Stimulated activated CD4-positive, alpha-beta T cell treated with anti-CD3 and anti-CD28 coated beads, Interleukin-4, amount 100 ng/mL, for 1 hour (primary cell): ENCODE measurements around the gene PXDN.
"Not testable (repeated sequence)": the region's sequence is repeated elsewhere in the genome, so short reads cannot be mapped to it uniquely, and the experiment has no call there.

Experiments used
- DNase-seq: peaks from one replicate; pipeline ENCODE4 v3.0.0-alpha.2; 2020

The PXDN gene

DNA sequence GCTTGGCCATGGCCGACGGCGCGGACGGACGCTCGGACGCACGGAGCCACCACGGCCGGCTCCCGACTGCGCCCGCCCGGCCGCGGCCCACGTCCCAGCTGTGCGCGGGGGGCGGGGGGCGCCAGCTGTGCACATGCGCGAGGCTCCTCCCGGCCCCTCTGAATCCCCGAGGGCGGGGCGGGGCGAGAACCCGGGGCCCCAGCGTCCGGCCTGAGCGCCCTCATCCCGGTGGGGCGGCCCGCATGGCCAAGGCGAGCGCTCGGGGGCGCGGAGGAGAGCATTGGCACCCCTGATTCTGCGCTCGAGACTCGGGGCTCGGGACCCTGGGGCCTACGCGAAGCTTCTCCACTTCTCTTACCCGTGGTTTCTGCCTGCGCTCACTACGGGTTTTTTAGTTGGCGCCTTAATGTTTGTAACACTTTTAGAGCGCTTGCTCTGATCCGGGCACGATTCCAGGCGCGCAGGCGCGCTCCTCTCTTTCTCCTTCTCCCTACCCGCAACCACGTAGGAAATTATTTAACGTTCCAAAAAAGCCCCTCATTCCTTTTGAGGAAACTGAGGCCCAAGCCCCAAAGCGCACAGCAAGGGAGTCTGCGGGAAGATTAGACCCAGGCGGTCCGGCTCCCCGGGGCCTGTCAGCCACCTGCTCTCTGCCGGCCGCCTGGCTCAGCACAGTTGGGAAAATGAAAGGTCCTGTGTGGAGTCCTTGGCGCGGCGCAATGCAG is at the start of gene PXDN:
TSS of gene PXDN (minus strand) at position 70 of the 725 bp plus-strand sequence. CDS start at position 10, 60 bp downstream.
- no peak for DNase-seq

DNA sequence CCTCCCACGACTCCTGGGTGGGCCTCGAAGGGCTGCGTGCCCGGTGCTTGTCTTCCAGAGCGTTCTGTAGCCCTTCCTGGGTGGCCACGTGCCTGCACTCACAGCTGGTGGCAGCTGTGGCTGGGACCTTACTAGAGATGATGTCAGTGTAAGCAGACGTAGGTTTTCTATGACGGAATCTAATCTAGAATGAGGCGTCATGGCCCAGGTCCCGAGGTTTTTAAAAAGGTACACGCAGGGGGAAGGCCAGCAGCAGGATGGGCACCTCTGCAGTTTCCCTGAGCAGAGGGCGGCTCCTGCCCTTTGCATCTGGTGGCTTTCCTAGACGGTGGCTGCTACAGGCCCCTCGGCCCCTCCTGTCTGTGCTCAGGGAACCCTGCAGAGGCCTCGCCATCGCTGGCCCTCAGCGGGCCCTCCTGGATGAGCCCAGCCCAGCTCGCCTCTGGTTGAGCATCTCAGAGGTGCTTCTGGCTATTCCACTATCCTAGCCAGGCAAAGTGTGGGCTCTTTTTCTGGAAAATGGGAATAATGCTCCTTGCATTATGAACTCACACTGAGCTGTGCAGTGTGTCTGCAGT is 49.6 kb upstream of the PXDN start:
- no peak for DNase-seq

GRCh38 chr2:1793001-1793867 is 48.9 kb upstream of the PXDN start:
- DNase-seq, result no peak

- DNase-seq, result no peak
These were observed 47.5 kb upstream of the PXDN start for GRCh38 chr2:1791685-1792435.

DNA sequence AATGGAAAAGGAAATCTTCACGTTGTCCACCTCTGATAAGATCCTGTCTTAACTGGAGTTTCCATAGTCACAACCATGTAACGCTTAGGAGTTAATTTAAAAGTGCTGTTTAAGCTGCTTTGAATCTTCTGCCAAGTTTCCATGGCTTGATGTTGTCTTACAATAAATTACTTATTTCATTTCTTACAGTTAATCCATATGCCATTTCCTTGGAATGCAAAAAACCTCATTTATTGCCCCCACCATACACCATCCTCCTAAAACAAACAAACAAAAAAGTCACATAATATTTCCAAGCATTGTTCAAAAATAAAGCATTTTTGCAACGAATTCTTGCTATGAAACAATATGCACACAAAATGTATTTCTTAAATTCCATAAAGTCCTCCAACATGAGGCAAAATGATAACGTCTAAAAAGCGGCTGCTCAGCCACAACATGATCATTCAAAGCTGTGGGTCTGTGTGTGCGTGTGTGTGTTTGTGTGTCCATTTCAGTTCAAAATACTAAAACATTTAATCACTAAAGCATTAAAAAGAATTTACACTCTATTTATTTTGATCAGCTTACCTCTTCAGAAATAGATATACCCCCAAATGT is 46.8 kb upstream of the PXDN start:
- DNase-seq, result no peak

- no peak for DNase-seq
These were observed 46.2 kb upstream of the PXDN start for GRCh38 chr2:1790473-1790872.

DNA sequence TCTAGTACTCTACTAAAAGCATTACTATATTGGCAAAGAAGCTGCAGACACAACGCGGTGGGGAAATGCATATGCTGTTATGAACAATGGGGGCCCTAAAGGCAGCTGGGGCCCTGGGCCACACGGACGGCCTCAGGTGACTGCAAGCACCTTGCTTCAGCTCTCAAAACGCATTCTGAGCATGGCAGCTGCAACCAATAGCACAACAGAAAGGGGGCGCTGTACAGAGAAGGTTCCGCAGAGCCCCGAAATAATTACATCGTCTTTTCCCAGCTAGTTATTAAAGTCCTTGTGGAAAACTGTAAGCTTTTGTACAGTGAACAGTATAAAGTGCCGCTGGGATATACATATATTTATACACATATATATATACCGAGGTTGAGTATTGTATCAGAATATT is 45.3 kb upstream of the PXDN start:
- DNase-seq, result no peak

DNA sequence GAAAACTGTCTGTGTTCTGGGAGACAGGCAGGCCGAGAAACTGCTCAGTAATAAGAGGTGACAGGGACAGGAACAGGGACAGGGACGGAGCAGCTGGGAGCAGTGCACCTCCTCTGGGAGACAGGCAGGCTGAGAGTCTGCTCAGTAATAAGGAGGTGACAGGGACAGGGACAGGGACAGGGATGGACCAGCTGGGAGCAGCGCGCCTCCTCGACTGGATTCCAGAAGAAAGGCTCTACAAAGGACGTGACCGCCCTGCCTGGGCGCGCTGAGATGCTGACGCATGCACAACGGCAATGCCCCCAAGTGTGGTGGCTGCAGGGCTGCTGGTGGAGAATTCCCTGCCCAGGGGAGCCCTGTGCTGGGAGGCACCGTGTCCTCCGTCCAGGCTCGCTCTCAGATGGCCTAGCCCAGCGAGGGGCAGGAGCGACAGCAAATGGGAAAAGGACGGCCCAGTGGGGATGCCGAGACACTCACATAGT is 44.2 kb upstream of the PXDN start:
- no peak for DNase-seq

GRCh38 chr2:1787755-1788477 is 43.6 kb upstream of the PXDN start:
- DNase-seq, result no peak

GRCh38 chr2:1784986-1785617 is 40.8 kb upstream of the PXDN start:
- DNase-seq, result no peak

- no peak for DNase-seq
These were observed 39.8 kb upstream of the PXDN start for GRCh38 chr2:1784087-1784486.

DNA sequence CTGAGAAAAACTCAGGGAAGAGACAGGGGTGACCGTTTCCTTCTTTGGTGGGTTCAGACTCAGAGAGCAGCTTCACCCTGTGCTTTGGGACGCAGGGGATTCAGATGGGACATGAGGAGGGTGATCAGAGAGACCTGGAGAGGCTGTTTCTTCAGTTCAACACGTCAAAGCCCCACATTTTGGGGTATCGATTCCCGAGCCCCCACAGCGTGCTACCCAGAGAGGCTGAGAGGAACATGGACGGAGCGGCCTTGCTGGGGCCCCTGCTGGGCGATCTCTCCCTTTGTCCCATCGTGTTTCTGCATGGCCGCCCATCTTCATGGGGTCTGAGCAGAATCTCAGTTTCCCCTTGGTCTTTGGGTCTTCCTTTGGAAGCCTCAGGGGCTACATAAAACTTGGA is 38.2 kb upstream of the PXDN start:
- DNase-seq, result no peak

DNA sequence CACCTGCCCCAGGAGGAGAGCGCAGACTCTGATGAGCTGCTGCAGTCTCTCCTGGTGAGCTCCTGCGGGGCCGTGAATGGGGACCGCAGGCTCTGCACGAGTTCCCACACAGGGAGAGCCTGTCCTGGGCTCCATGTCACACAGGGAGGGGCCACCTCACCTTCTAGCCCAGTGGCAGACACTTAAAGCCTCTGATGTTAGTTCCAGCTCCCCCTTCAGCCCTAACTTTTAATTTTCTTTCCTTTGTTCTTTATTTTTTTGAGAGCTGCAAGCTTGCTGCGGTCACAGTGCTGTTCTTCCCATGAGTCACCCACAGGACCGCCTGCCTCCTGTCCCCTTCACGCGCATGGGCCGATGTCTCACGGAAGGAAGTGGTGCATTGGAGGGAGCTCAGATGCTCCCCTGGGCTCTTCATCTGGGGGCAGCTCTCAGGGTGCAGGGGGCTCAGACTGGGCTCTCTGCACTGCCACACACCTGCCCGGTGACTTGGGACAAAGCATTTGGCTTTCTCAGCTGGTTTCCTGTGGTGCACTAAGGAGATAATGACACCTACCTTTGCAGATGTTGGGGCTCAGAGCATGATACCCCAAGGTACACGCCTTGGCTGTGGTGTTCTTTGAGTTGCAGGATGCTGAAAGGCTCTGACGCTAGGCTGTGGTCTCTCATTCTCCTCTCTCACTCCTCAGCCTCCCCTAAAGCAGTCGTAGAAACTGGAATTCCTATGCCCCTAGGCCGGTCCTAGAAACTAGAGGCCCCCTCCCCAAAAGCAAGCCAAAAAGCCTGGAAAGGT is 37.2 kb upstream of the PXDN start:
- DNase-seq, result peak; percentile 32

GRCh38 chr2:1780693-1781092 is 36.4 kb upstream of the PXDN start:
- no peak for DNase-seq

GRCh38 chr2:1780054-1780453 is 35.7 kb upstream of the PXDN start:
- DNase-seq, result not testable (repeated sequence)

GRCh38 chr2:1778566-1778965 is 34.3 kb upstream of the PXDN start:
- no peak for DNase-seq

- no peak for DNase-seq
These were observed 33.5 kb upstream of the PXDN start for GRCh38 chr2:1777781-1778180.

- no peak for DNase-seq
These were observed 32.8 kb upstream of the PXDN start for GRCh38 chr2:1777156-1777555.

DNA sequence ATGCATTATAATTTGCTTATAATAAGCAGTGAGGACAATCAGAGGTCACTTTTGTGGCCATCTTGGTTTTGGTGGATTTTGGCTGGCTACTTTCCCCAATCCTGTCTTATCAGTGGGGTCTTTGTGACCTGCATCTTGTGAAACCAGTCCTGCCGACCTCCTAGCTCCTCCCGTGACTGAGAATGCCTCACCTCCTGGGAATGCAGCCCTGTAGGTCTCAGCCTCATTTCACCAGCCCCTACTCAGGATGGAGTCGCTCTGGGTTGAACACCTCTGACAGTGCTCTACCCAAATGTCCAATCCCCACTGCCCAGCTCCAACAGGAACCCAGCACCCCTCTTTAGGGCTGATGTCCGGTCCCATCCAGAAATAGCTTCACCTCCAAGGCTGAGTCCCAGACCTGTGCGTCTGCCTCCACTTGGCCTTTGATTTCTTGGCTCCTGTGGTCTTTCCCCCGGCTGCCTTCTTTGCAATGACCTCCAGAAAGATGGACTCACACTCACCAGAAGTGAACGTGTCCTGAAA is 31.3 kb upstream of the PXDN start:
- no peak for DNase-seq

DNA sequence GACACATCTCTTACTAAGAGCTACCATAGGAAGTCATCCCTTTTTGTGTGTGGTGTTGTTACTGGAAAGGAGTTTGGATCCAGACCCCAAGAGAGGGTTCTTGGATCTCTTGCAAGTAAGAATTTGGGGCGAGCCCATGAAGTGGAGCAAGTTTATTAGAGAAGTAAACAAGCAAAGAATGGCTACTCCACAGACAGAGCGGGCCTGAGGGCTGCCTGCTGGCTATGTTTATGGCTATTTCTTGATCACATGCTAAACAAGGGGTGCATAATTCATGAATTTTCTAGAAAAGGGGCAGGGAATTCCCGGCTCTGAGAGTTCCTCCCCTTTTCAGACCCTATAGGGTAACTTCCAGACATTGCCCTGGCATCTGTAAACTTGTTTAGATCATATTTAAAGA is 30.6 kb upstream of the PXDN start:
- DNase-seq, result no peak
